ENCODE measurements around the gene ZPR1.

- TF ChIP-seq, protein P1, sequence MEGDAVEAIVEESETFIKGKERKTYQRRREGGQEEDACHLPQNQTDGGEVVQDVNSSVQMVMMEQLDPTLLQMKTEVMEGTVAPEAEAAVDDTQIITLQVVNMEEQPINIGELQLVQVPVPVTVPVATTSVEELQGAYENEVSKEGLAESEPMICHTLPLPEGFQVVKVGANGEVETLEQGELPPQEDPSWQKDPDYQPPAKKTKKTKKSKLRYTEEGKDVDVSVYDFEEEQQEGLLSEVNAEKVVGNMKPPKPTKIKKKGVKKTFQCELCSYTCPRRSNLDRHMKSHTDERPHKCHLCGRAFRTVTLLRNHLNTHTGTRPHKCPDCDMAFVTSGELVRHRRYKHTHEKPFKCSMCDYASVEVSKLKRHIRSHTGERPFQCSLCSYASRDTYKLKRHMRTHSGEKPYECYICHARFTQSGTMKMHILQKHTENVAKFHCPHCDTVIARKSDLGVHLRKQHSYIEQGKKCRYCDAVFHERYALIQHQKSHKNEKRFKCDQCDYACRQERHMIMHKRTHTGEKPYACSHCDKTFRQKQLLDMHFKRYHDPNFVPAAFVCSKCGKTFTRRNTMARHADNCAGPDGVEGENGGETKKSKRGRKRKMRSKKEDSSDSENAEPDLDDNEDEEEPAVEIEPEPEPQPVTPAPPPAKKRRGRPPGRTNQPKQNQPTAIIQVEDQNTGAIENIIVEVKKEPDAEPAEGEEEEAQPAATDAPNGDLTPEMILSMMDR (IDR thresholded peaks at IDR 0.05) = no peak
- no peak for TF ChIP-seq POLR2A (IDR thresholded peaks at IDR 0.05)
- TF ChIP-seq POLR2AphosphoS5 (IDR thresholded peaks at IDR 0.05) = no peak
- TF ChIP-seq EP300 (IDR thresholded peaks at IDR 0.05; ENCODE audit: low read depth) = no peak
These were observed 10.8 kb downstream of the ZPR1 start for GRCh38 chr11:116777056-116777455.

Data from transverse colon (tissue), 4 donors.